GM12878 (cell line): ENCODE measurements around the gene U2AF2. TPM values are rescaled to one million over a fixed set of nuclear protein-coding genes. Genes with fewer than 3 reads are reported as not detected.
A peak's percentile ranks its signal among the peaks of the same experiment; 100 is the strongest.

Source experiments
- CREB1 ChIP-seq: IDR thresholded peaks from 2 replicates; pipeline ENCODE4 v1.6.1; 2012; ENCODE audit warnings: low read depth, mild to moderate bottlenecking, inconsistent platforms
- CUX1 ChIP-seq: IDR thresholded peaks from 2 replicates; pipeline ENCODE4 v1.6.1; 2012; ENCODE audit warnings: improper control_type of control experiment, low read depth, low read length; ENCODE audit not compliant: insufficient replicate concordance
- FOXK2 ChIP-seq: fragments of 450-650 bp; IDR thresholded peaks from 2 replicates; pipeline ENCODE4 v1.6.1; 2017; ENCODE audit warnings: mild to moderate bottlenecking, moderate library complexity
- HCFC1 ChIP-seq: fragments of 150-350 bp; IDR thresholded peaks from 2 replicates; pipeline ENCODE4 v1.6.1; 2014; ENCODE audit warnings: low read length
- HDAC2 ChIP-seq: fragments of 200-600 bp; sonication (generic); IDR thresholded peaks from 2 replicates; pipeline ENCODE4 v1.6.1; 2017
- IKZF1 ChIP-seq: fragments of 450-650 bp; conservative IDR thresholded peaks from 2 replicates; pipeline ENCODE4 v1.6.1; 2017; ENCODE audit warnings: antibody characterized with exemption, mild to moderate bottlenecking
- IRF3 ChIP-seq: fragments of 450-650 bp; IDR thresholded peaks from 2 replicates; pipeline ENCODE4 v1.6.1; 2014; ENCODE audit warnings: mild to moderate bottlenecking
- KAT2A ChIP-seq: conservative IDR thresholded peaks from 2 replicates; pipeline ENCODE4 v1.6.1; 2011; ENCODE audit warnings: low read depth, low read length; ENCODE audit not compliant: control insufficient read depth
- MLLT1 ChIP-seq: fragments of 450-650 bp; IDR thresholded peaks from 2 replicates; pipeline ENCODE4 v1.6.1; 2016; ENCODE audit warnings: mild to moderate bottlenecking
- NR2F1 ChIP-seq: fragments of 450-650 bp; conservative IDR thresholded peaks from 2 replicates; pipeline ENCODE4 v1.6.1; 2017; ENCODE audit warnings: mild to moderate bottlenecking
- PAX8 ChIP-seq: fragments of 450-650 bp; IDR thresholded peaks from 2 replicates; pipeline ENCODE4 v1.6.1; 2017; ENCODE audit warnings: mild to moderate bottlenecking, moderate library complexity
- PML ChIP-seq: IDR thresholded peaks from 2 replicates; pipeline ENCODE4 v1.6.1; 2012; ENCODE audit warnings: low read length, inconsistent platforms
- RAD21 ChIP-seq: IDR thresholded peaks from 2 replicates; pipeline ENCODE4 v1.6.1; 2011; ENCODE audit warnings: mild to moderate bottlenecking, low read depth, low read length, moderate library complexity; ENCODE audit not compliant: insufficient read depth
- RBBP5 ChIP-seq: fragments of 200-600 bp; sonication (generic); conservative IDR thresholded peaks from 2 replicates; pipeline ENCODE4 v1.6.1; 2016
- SIN3A ChIP-seq: IDR thresholded peaks from 2 replicates; pipeline ENCODE4 v1.6.1; 2012; ENCODE audit warnings: low read depth, low read length, improper control_type of control experiment
- SIX5 ChIP-seq: IDR thresholded peaks from 2 replicates; pipeline ENCODE4 v1.6.1; 2011; ENCODE audit warnings: mild to moderate bottlenecking, low read depth, low read length, moderate library complexity; ENCODE audit not compliant: severe bottlenecking
- SMARCA5 ChIP-seq: fragments of 450-650 bp; IDR thresholded peaks from 2 replicates; pipeline ENCODE4 v1.6.1; 2017; ENCODE audit warnings: mild to moderate bottlenecking
- SUPT20H ChIP-seq: IDR thresholded peaks from 2 replicates; pipeline ENCODE4 v1.6.1; 2011; ENCODE audit warnings: low read depth, mild to moderate bottlenecking, low read length, moderate library complexity, borderline replicate concordance; ENCODE audit not compliant: control insufficient read depth
- TBL1XR1 ChIP-seq: IDR thresholded peaks from 2 replicates; pipeline ENCODE4 v1.6.1; 2012; ENCODE audit warnings: low read depth, low read length, improper control_type of control experiment
- USF1 ChIP-seq: IDR thresholded peaks from 2 replicates; pipeline ENCODE4 v1.6.1; 2011; ENCODE audit warnings: borderline replicate concordance, low read depth, mild to moderate bottlenecking, moderate library complexity, mixed read lengths, low read length; ENCODE audit not compliant: insufficient read depth; ENCODE audit errors: extremely low read length
- polyA plus RNA-seq, 11 experiments: library from polyadenylated mRNA; depleted of rRNA in 4 of 11; unstranded in 6 of 11; stranded (reverse) in 5 of 11; fragments of >200 nt; fragmentation: Nextera tagmentation in 4 of 11; fragmentation: Illumina TruSeq in 1 of 11; extraction: Ambion mirVana in 4 of 11; extraction: Trizol in 1 of 11; gene quantifications; 1 replicate in 1 of 11; 2 replicates in 10 of 11; pipeline versions ENCODE4 v1.2.1 to v1.2.3, GENCODE V29; 2011 to 2016; ENCODE audit warnings: inconsistent platforms in 2 of 11, missing spikeins in 2 of 11, low read depth in 1 of 11
- total RNA-seq, 4 experiments: library from RNA; depleted of rRNA in 3 of 4; stranded (reverse); fragments of >200 nt in 3 of 4; fragmentation: Illumina TruSeq in 1 of 4; extraction: Trizol in 1 of 4; gene quantifications; 2 replicates each; pipeline versions ENCODE4 v1.2.1 to v1.2.3, GENCODE V29; 2013 to 2021

Gene U2AF2
- total and polyA plus RNA-seq, 10 of the 15 experiments (the other 5 are each of a cell fraction or from before 2014, with no cell fraction given) = 3.0 to 338 (median 130) TPM

GRCh38 chr19:55643003-55643886, 11.6 kb upstream of the U2AF2 start, which contains the start of gene ZNF581 (continued):
- TF ChIP-seq IRF3 (no peak), IKZF1 (peak; percentile 54), TBL1XR1 (peak; percentile 68; the same call in 1 of the 2 replicates), RAD21 (no peak), HCFC1 (peak; percentile 78), HDAC2 (no peak), FOXK2 (no peak), PAX8 (no peak), SIX5 (peak; percentile 60), RBBP5 (no peak), KAT2A (no peak), MLLT1 (peak; percentile 67; the same call in 1 of the 2 replicates), NR2F1 (peak; percentile 82), PML (peak; percentile 75; the same call in 1 of the 2 replicates), SMARCA5 (0 out of 2 replicates have a peak, but pooled peaks have one; percentile 42), CREB1 (peak; percentile 72), CUX1 (no peak), SUPT20H (no peak), USF1 (peak; percentile 38), SIN3A (peak; percentile 90)
